ENCODE measurements around the gene MPDZ.

DNA sequence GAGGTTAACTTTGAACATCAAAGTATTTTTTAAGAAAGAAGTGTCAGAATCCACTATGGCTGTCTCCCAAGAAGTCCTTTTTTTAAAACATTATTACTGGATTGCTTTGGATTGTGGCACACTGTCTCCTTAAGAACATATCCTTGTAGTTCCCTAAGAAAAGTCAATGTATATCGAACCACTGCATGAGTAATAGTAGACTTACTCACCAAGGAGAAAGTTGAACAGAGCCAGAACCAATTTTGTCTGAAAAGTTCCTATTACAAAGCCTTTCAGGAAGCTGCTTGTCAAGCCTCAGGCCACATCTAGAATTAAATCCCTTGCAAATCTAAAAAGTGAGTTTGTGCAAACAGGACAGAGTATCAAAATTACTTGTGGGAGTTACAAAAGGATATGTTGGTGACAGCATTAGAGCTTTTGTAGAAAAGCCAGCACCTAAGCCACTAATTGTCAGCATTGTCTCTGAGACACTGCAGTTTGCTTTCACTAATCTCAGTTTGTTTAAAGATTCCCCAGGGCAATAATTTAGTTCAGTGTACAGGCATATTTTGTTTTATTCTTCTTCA, 195.4 kb downstream of the MPDZ start:
- no peak for TF ChIP-seq YY1 (IDR thresholded peaks at IDR 0.05; ENCODE audit: insufficient read depth, insufficient read length)
- TF ChIP-seq ZNF274 (IDR thresholded peaks at IDR 0.05; ENCODE audit: low read depth, low read length): no peak

Data from NT2/D1 (cell line).